GM23248 (cell line): Measurements from ENCODE around the gene FAM118B. TPM values are rescaled to one million over a fixed set of nuclear protein-coding genes. Genes with fewer than 3 reads are reported as not detected.
A peak's percentile ranks its signal among the peaks of the same experiment; 100 is the strongest.

ENCODE experiments used
- DNase-seq: peaks from one replicate; pipeline ENCODE4 v3.0.0-alpha.2; 2015
- H2AFZ ChIP-seq: fragments of 200-600 bp; sonication (generic); 2 replicates; pipeline ENCODE4 v1.6.1; 2016; ENCODE audit warnings: antibody characterized with exemption
- H3F3A ChIP-seq: fragments of 200-600 bp; sonication (generic); 2 replicates; pipeline ENCODE4 v1.6.1; 2016; ENCODE audit warnings: mild to moderate bottlenecking, antibody characterized with exemption, mixed run types; ENCODE audit not compliant: insufficient read depth
- H3K27ac ChIP-seq: fragments of 200-600 bp; sonication (generic); 2 replicates; pipeline ENCODE4 v1.5.1; 2016; ENCODE audit warnings: mild to moderate bottlenecking
- H3K27me3 ChIP-seq: fragments of 200-600 bp; sonication (generic); replicated peaks from 2 replicates; pipeline ENCODE4 v1.6.1; 2016; ENCODE audit warnings: mild to moderate bottlenecking; ENCODE audit not compliant: insufficient read depth
- H3K36me3 ChIP-seq: fragments of 200-600 bp; sonication (generic); 2 replicates; pipeline ENCODE4 v1.6.1; 2016; ENCODE audit warnings: low read depth, mild to moderate bottlenecking
- H3K4me1 ChIP-seq: fragments of 200-600 bp; sonication (generic); 2 replicates; pipeline ENCODE4 v1.6.1; 2016; ENCODE audit warnings: mild to moderate bottlenecking; ENCODE audit not compliant: insufficient read depth
- H3K4me2 ChIP-seq: fragments of 200-600 bp; sonication (generic); one replicate; pipeline ENCODE4 v1.6.1; 2016; ENCODE audit warnings: mild to moderate bottlenecking; ENCODE audit not compliant: unreplicated experiment
- H3K4me3 ChIP-seq: fragments of 200-600 bp; sonication (generic); 2 replicates; pipeline ENCODE4 v1.5.1; 2016; ENCODE audit warnings: mild to moderate bottlenecking
- H3K79me2 ChIP-seq: fragments of 200-600 bp; sonication (generic); 2 replicates; pipeline ENCODE4 v1.6.1; 2016; ENCODE audit warnings: mild to moderate bottlenecking; ENCODE audit not compliant: insufficient read depth
- H3K9ac ChIP-seq: fragments of 200-600 bp; sonication (generic); 2 replicates; pipeline ENCODE4 v1.6.1; 2016; ENCODE audit warnings: mild to moderate bottlenecking
- H3K9me2 ChIP-seq: fragments of 200-600 bp; sonication (generic); 2 replicates; pipeline ENCODE4 v1.6.1; 2016; ENCODE audit warnings: mixed run types, mild to moderate bottlenecking, moderate library complexity; ENCODE audit not compliant: insufficient read depth
- H3K9me3 ChIP-seq: fragments of 200-600 bp; sonication (generic); one replicate; pipeline ENCODE4 v1.6.1; 2017; ENCODE audit warnings: low read depth
- H4K20me1 ChIP-seq: fragments of 200-600 bp; sonication (generic); 2 replicates; pipeline ENCODE4 v1.6.0; 2016; ENCODE audit not compliant: insufficient read depth
- EZH2 ChIP-seq: fragments of 200-600 bp; sonication (generic); IDR thresholded peaks from 2 replicates; pipeline ENCODE4 v1.6.1; 2018; ENCODE audit warnings: antibody characterized with exemption, mild to moderate bottlenecking; ENCODE audit not compliant: insufficient read depth, poor library complexity, severe bottlenecking
- EZH2phosphoT487 ChIP-seq: fragments of 200-600 bp; sonication (generic); IDR thresholded peaks from 2 replicates; pipeline ENCODE4 v1.6.1; 2018; ENCODE audit warnings: antibody characterized with exemption, moderate library complexity, mild to moderate bottlenecking, low read depth; ENCODE audit not compliant: insufficient read depth
- WGBS, 2 experiments: methylation state at CpG; one replicate each; pipeline ENCODE4 v1.1.6; 2015 to 2017; ENCODE audit warnings: low lambda C conversion rate in 2 of 2, low coverage in 1 of 2; ENCODE audit errors: missing lambda C conversion rate in 2 of 2; 5-methylcytosine and 5-hydroxymethylcytosine counted together
- in situ Hi-C: fragments of 300-500 bp; cut with MboI; formaldehyde crosslinking; loops from 2 replicates; pipeline ENCODE4 v1.15.0; 2020
- polyA plus RNA-seq: library from polyadenylated mRNA; unstranded; fragments of >200 nt; fragmentation: Nextera tagmentation; extraction: Ambion mirVana; gene quantifications from 2 replicates; pipeline ENCODE4 v1.2.1, GENCODE V29; 2016
- total RNA-seq: library from RNA; depleted of rRNA; stranded (reverse); fragments of >200 nt; shearing (Covaris generic); gene quantifications from 2 replicates; pipeline ENCODE4 v1.2.3, GENCODE V29; 2014

Gene FAM118B
- total and polyA plus RNA-seq, 2 experiments from 2014 or later: 23.1 to 30.5 TPM

GRCh38 chr11:126281666-126282175 lies 70.1 kb downstream of the FAM118B start:
- Histone ChIP-seq H3F3A (peaks cover 30% of the 10 kb centered on the region), H3K9me3 (no peaks in the 10 kb centered on the region), H3K27ac (no peak overlapping the region), H3K9me2 (no peaks in the 10 kb centered on the region), H3K79me2 (peaks cover 12% of the 10 kb centered on the region), H3K36me3 (no peaks in the 10 kb centered on the region), H3K9ac (0 out of 2 replicates have a peak overlapping the region, but pooled peaks have one; percentile 88), H4K20me1 (peaks cover 4% of the 10 kb centered on the region; the same call in 1 of the 2 replicates), H3K4me3 (0 out of 2 replicates have a peak overlapping the region, but pooled peaks have one; percentile 85), H3K4me1 (peaks cover 14% of the 10 kb centered on the region; the same call in 1 of the 2 replicates), H3K27me3 (no peaks in the 10 kb centered on the region), H3K4me2 (peak overlapping the region; percentile 79), H2AFZ (peak overlapping the region; percentile 93)
- 94 to 95% methylated on average over 10 of the region's 10 CpGs for WGBS, 2 experiments
- in situ Hi-C loops: no loop called here
- TF ChIP-seq EZH2phosphoT487 (no peak), EZH2 (no peak)
- DNase-seq: no peak

- Histone ChIP-seq H3K4me3 (peak overlapping the region; percentile 85), H3K27me3 (no peaks in the 10 kb centered on the region), H3K27ac (peak overlapping the region; percentile 74), H3K9ac (peak overlapping the region; percentile 88), H4K20me1 (peaks cover 10% of the 10 kb centered on the region; the same call in 1 of the 2 replicates), H3K36me3 (no peaks in the 10 kb centered on the region), H3K4me1 (peaks cover 14% of the 10 kb centered on the region; the same call in 1 of the 2 replicates), H3K4me2 (peak overlapping the region; percentile 79), H3K79me2 (peaks cover 12% of the 10 kb centered on the region), H3K9me2 (no peaks in the 10 kb centered on the region), H3K9me3 (no peaks in the 10 kb centered on the region), H3F3A (peaks cover 30% of the 10 kb centered on the region), H2AFZ (peak overlapping the region; percentile 93)
- in situ Hi-C loops: no loop called here
- TF ChIP-seq EZH2 (no peak), EZH2phosphoT487 (no peak)
- peak; percentile 78 for DNase-seq
- WGBS, 2 experiments: 1% methylated on average over 15 of the region's 15 CpGs
These were observed 70.8 kb downstream of the FAM118B start for GRCh38 chr11:126282361-126282735.

- H3K27me3 ChIP-seq: no peaks in the 10 kb centered on the region
- H3K9me3 ChIP-seq: no peaks in the 10 kb centered on the region
- H3K36me3 ChIP-seq: no peaks in the 10 kb centered on the region
- 1 to 2% methylated on average over 52 to 69 of the region's 82 CpGs for WGBS, 2 experiments
- no peaks in the 10 kb centered on the region for H3K9me2 ChIP-seq
- peaks cover 10% of the 10 kb centered on the region; the same call in 1 of the 2 replicates for H4K20me1 ChIP-seq
- H3K9ac ChIP-seq: peak within 1 kb of the TSS; percentile 88
- peak within 1 kb of the TSS; percentile 85 for H3K4me3 ChIP-seq
- no peak for TF ChIP-seq EZH2
- TF ChIP-seq EZH2phosphoT487: no peak
- H3K79me2 ChIP-seq: peaks cover 16% of the 10 kb centered on the region
- H3K4me2 ChIP-seq: peak within 1 kb of the TSS; percentile 79
- in situ Hi-C loops: no loop called here
- peak; percentile 82 for DNase-seq
- H3K27ac ChIP-seq: peak within 1 kb of the TSS; percentile 74
- peaks cover 14% of the 10 kb centered on the region; the same call in 1 of the 2 replicates for H3K4me1 ChIP-seq
- peaks cover 30% of the 10 kb centered on the region for H3F3A ChIP-seq
- H2AFZ ChIP-seq: peak within 1 kb of the TSS; percentile 93
These were observed 71.4 kb downstream of the FAM118B start, which contains the start of gene TIRAP for GRCh38 chr11:126282736-126283591. TSS of gene TIRAP (plus strand) at chr11:126283093. CDS start at chr11:126290895, 7,802 bp downstream.

- H2AFZ ChIP-seq: no peak overlapping the region
- H3K36me3 ChIP-seq: no peaks in the 10 kb centered on the region
- peak; percentile 96 for DNase-seq
- TF ChIP-seq EZH2phosphoT487 (no peak), EZH2 (no peak)
- in situ Hi-C loops: no loop called here
- no peaks in the 10 kb centered on the region for H3K9me2 ChIP-seq
- 23 to 24% methylated on average over 6 of the region's 6 CpGs for WGBS, 2 experiments
- H3K9me3 ChIP-seq: no peaks in the 10 kb centered on the region
- peaks cover 10% of the 10 kb centered on the region; the same call in 1 of the 2 replicates for H4K20me1 ChIP-seq
- no peak overlapping the region for H3K27ac ChIP-seq
- no peak overlapping the region for H3K4me3 ChIP-seq
- H3F3A ChIP-seq: peaks cover 30% of the 10 kb centered on the region
- H3K79me2 ChIP-seq: peaks cover 21% of the 10 kb centered on the region
- no peaks in the 10 kb centered on the region for H3K27me3 ChIP-seq
- peaks cover 14% of the 10 kb centered on the region; the same call in 1 of the 2 replicates for H3K4me1 ChIP-seq
- H3K9ac ChIP-seq: no peak overlapping the region
- no peak overlapping the region for H3K4me2 ChIP-seq
These were observed 73.2 kb downstream of the FAM118B start for GRCh38 chr11:126284829-126285228.
